Stomach (tissue), 9 donors: Measurements from ENCODE around the gene C17orf58. TPM values are rescaled to one million over a fixed set of nuclear protein-coding genes. Genes with fewer than 3 reads are reported as not detected.
A peak's percentile ranks its signal among the peaks of the same experiment; 100 is the strongest.

Experiments used
- DNase-seq, 2 donors: peaks; one replicate each; pipeline versions ENCODE4 v3.0.0 to v3.0.0-alpha.2; 2013 to 2019
- H3K27ac ChIP-seq, 5 donors: fragments of 200-600 bp in 4 of 5; sonication (generic) in 4 of 5; one replicate each; pipeline ENCODE4 v1.5.1; 2013 to 2019; ENCODE audit warnings: mild to moderate bottlenecking in 1 of 5, moderate library complexity in 1 of 5
- H3K27me3 ChIP-seq, 3 donors: fragments of 200-600 bp; sonication (generic); one replicate each; pipeline ENCODE4 v1.5.1; 2017 to 2019; ENCODE audit warnings: mixed run types in 1 of 3
- H3K36me3 ChIP-seq, 4 donors: fragments of 200-600 bp; sonication (generic); 1 replicate in 3 of 4; 2 replicates in 1 of 4; pipeline ENCODE4 v1.5.1; 2016 to 2019
- H3K4me1 ChIP-seq, 4 donors: fragments of 200-600 bp; sonication (generic); one replicate each; pipeline ENCODE4 v1.5.1; 2016 to 2019
- H3K4me3 ChIP-seq, 4 donors: fragments of 200-600 bp; sonication (generic) in 3 of 4; one replicate each; pipeline ENCODE4 v1.5.1; 2016 to 2019; ENCODE audit warnings: mild to moderate bottlenecking in 1 of 4
- H3K9me3 ChIP-seq, 4 donors: fragments of 200-600 bp; sonication (generic); one replicate each; pipeline ENCODE4 v1.5.1; 2016 to 2019
- CTCF ChIP-seq, 7 experiments: fragments of 450-650 bp in 4 of 7; fragments of 200-600 bp in 3 of 7; sonication (generic) in 3 of 7; IDR thresholded peaks; one replicate each; pipeline ENCODE4 v1.5.1; 2016 to 2019; ENCODE audit warnings: antibody characterized with exemption in 7 of 7, control low read depth in 2 of 7, mild to moderate bottlenecking in 1 of 7
- EP300 ChIP-seq: sonication (generic); formaldehyde crosslinking; IDR thresholded peaks from one replicate; pipeline ENCODE4 v1.6.1; 2017; ENCODE audit warnings: antibody characterized with exemption
- POLR2A ChIP-seq, 4 donors: fragments of 450-650 bp; IDR thresholded peaks; one replicate each; pipeline ENCODE4 v1.6.1; 2016; ENCODE audit warnings: antibody characterized with exemption in 4 of 4, control low read depth in 2 of 4, mild to moderate bottlenecking in 1 of 4, moderate library complexity in 1 of 4
- POLR2AphosphoS5 ChIP-seq, 3 donors: sonication (generic); formaldehyde crosslinking; IDR thresholded peaks; one replicate each; pipeline ENCODE4 v1.6.1; 2016; ENCODE audit warnings: antibody characterized with exemption in 3 of 3
- WGBS, 5 donors: extraction: QIAGEN DNeasy Blood & Tissue Kit in 3 of 5; methylation state at CpG; one replicate each; pipeline versions ENCODE4 v1.1.5 to v1.1.7; 2013 to 2018; 5-methylcytosine and 5-hydroxymethylcytosine counted together
- intact Hi-C: fragments of 100-400 bp; cut with DNase I; formaldehyde crosslinking; loops from one replicate; pipeline ENCODE4 v1.15.1; 2023; ENCODE audit warnings: low total_unique reads
- polyA plus RNA-seq, 3 donors: library from polyadenylated mRNA; stranded (reverse); fragments of 200-250 nt; gene quantifications; one replicate each; pipeline ENCODE4 v1.2.3, GENCODE V29; 2013
- total RNA-seq, 5 donors: library from RNA; depleted of rRNA; stranded (reverse); fragments of >200 nt; gene quantifications; one replicate each; pipeline versions ENCODE4 v1.1.0 to v1.2.3, GENCODE V29; 2014 to 2016
- donor health status: healthy with polysubstance abuse.
- donor health status: Bipolar disorder and iron deficiency.
- donor health status: healthy.

Gene C17orf58
- total and polyA plus RNA-seq, 8 donors, result 4.9 to 32.2 (median 16.9) TPM; not detected in 1

- TF ChIP-seq POLR2AphosphoS5 (IDR thresholded peaks at IDR 0.05) (no peak), EP300 (no peak), CTCF (IDR thresholded peaks at IDR 0.05) (no peak), POLR2A (IDR thresholded peaks at IDR 0.05) (no peak)
- intact Hi-C loops, result no loop called here
- Histone ChIP-seq H3K36me3 (no peaks in the 10 kb centered on the region), H3K4me3 (peak overlapping the region; percentile 47 to 73 (median 60)), H3K27me3 (peaks cover 0 to 13% (median 0%) of the 10 kb centered on the region in 3 donors), H3K9me3 (no peaks in the 10 kb centered on the region), H3K4me1 (peaks cover 26 to 42% (median 35%) of the 10 kb centered on the region in 4 donors), H3K27ac (peak overlapping the region in 4 of 5 donors; percentile 1 to 98 (median 96))
- 1% methylated on average over 27 to 43 of the region's 43 CpGs for WGBS, 5 donors
- peak; percentile 28 to 68 for DNase-seq
These were observed 552 bp downstream of the C17orf58 start for GRCh38 chr17:67995570-67996263.

GRCh38 chr17:67994817-67995569, 1.3 kb downstream of the C17orf58 start:
- Histone ChIP-seq H3K9me3 (no peaks in the 10 kb centered on the region), H3K4me1 (peaks cover 26 to 42% (median 35%) of the 10 kb centered on the region in 4 donors), H3K4me3 (peak overlapping the region; percentile 47 to 73 (median 60)), H3K27ac (peak overlapping the region in 3 of 5 donors; percentile 95 to 98 (median 96)), H3K36me3 (no peaks in the 10 kb centered on the region), H3K27me3 (peaks cover 0 to 13% (median 0%) of the 10 kb centered on the region in 3 donors)
- no peak for TF ChIP-seq EP300
- no peak for TF ChIP-seq POLR2A (IDR thresholded peaks at IDR 0.05)
- TF ChIP-seq CTCF (IDR thresholded peaks at IDR 0.05), result no peak
- peak in 1 of 3 donors; percentile 31 for TF ChIP-seq POLR2AphosphoS5 (IDR thresholded peaks at IDR 0.05)
- intact Hi-C loops, result no loop called here
- 17 to 22% (median 18%) methylated on average over 9 of the region's 9 CpGs for WGBS, 5 donors
- peak; percentile 25 to 63 for DNase-seq

DNA sequence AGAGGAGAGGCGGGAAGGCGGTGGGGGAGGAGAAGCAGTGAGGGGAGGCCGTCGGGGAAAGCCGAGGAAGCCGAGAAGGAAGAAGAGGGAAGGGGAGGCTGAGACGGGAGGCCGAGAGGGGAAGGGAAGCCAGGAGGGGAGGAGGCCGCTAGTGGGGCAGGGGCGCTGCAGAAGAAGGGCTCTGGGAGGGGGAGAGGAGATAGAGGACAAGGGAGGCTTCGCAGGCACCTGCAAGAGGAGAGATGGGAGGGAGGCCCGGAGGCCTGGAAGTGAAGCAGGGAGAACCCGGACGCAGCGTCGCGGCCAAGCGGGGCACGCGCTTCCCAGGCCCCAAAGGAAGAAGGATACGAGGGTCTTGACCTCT, 2.3 kb downstream of the C17orf58 start:
- Histone ChIP-seq H3K4me3 (peak overlapping the region; percentile 62 to 75 (median 73)), H3K27me3 (peaks cover 0 to 13% (median 0%) of the 10 kb centered on the region in 3 donors), H3K36me3 (no peaks in the 10 kb centered on the region), H3K4me1 (peaks cover 26 to 42% (median 35%) of the 10 kb centered on the region in 4 donors), H3K27ac (peak overlapping the region; percentile 94 to 98 (median 95)), H3K9me3 (no peaks in the 10 kb centered on the region)
- TF ChIP-seq POLR2AphosphoS5 (IDR thresholded peaks at IDR 0.05) (no peak), CTCF (IDR thresholded peaks at IDR 0.05) (no peak), POLR2A (IDR thresholded peaks at IDR 0.05) (no peak), EP300 (no peak)
- WGBS, 5 donors, result 3 to 6% (median 5%) methylated on average over 21 of the region's 21 CpGs
- no peak for DNase-seq
- intact Hi-C loops, result no loop called here

- H3K27ac ChIP-seq, result peak overlapping the region; percentile 94 to 98 (median 95)
- H3K9me3 ChIP-seq, result no peaks in the 10 kb centered on the region
- intact Hi-C loops, result no loop called here
- H3K4me3 ChIP-seq, result peak overlapping the region; percentile 68 to 75 (median 73)
- H3K4me1 ChIP-seq, result peaks cover 26 to 42% (median 35%) of the 10 kb centered on the region in 4 donors
- 0% methylated on average over 41 to 144 of the region's 144 CpGs for WGBS, 5 donors
- no peaks in the 10 kb centered on the region for H3K36me3 ChIP-seq
- TF ChIP-seq CTCF (IDR thresholded peaks at IDR 0.05) (no peak), EP300 (no peak), POLR2A (IDR thresholded peaks at IDR 0.05) (no peak), POLR2AphosphoS5 (IDR thresholded peaks at IDR 0.05) (peak in 1 of 3 donors; percentile 64)
- H3K27me3 ChIP-seq, result peaks cover 0 to 13% (median 0%) of the 10 kb centered on the region in 3 donors
- DNase-seq, result peak; percentile 87 to 95
These were observed 2.9 kb downstream of the C17orf58 start for GRCh38 chr17:67993153-67993997.
